NCI-H748 (cell line): ENCODE data around the gene ADGRV1.

ENCODE experiments used
- DNase-seq: peaks from one replicate; lab custom pipeline; 2025; ENCODE audit not compliant: unreplicated experiment; lab: John Stamatoyannopoulos, UW

The ADGRV1 gene

GRCh38 chr5:91122651-91123050, 564.1 kb downstream of the ADGRV1 start:
- no peak for DNase-seq

GRCh38 chr5:91123291-91123690, 564.7 kb downstream of the ADGRV1 start:
- DNase-seq = no peak

GRCh38 chr5:91123901-91124300, 565.3 kb downstream of the ADGRV1 start:
- DNase-seq = no peak

GRCh38 chr5:91125916-91126315, 567.3 kb downstream of the ADGRV1 start:
- DNase-seq = peak; percentile 23

GRCh38 chr5:91126448-91126847, 567.9 kb downstream of the ADGRV1 start:
- no peak for DNase-seq

GRCh38 chr5:91126888-91127287, 568.3 kb downstream of the ADGRV1 start:
- peak; percentile 77 for DNase-seq

- DNase-seq = no peak
Observed at GRCh38 chr5:91127456-91128081, 569.0 kb downstream of the ADGRV1 start.

- DNase-seq = no peak
Observed at GRCh38 chr5:91128604-91129003, 570.0 kb downstream of the ADGRV1 start.

GRCh38 chr5:91129748-91130147, 571.2 kb downstream of the ADGRV1 start:
- no peak for DNase-seq

- DNase-seq = no peak
Observed at GRCh38 chr5:91130759-91131158, 572.2 kb downstream of the ADGRV1 start.

- no peak for DNase-seq
Observed at GRCh38 chr5:91132550-91132949, 574.0 kb downstream of the ADGRV1 start.

- no peak for DNase-seq
Observed at GRCh38 chr5:91133183-91133582, 574.6 kb downstream of the ADGRV1 start.

- no peak for DNase-seq
Observed at GRCh38 chr5:91135475-91136248, 577.1 kb downstream of the ADGRV1 start.

GRCh38 chr5:91136271-91136670, 577.7 kb downstream of the ADGRV1 start:
- no peak for DNase-seq

- no peak for DNase-seq
Observed at GRCh38 chr5:91137647-91138046, 579.0 kb downstream of the ADGRV1 start.

- no peak for DNase-seq
Observed at GRCh38 chr5:91139572-91140200, 581.1 kb downstream of the ADGRV1 start.

GRCh38 chr5:91140657-91141056, 582.1 kb downstream of the ADGRV1 start:
- DNase-seq = no peak

GRCh38 chr5:91141642-91142041, 583.0 kb downstream of the ADGRV1 start:
- DNase-seq = no peak

GRCh38 chr5:91142386-91142785, 583.8 kb downstream of the ADGRV1 start:
- no peak for DNase-seq

- DNase-seq = no peak
Observed at GRCh38 chr5:91142819-91143218, 584.2 kb downstream of the ADGRV1 start.

- no peak for DNase-seq
Observed at GRCh38 chr5:91143840-91144239, 585.2 kb downstream of the ADGRV1 start.
